ENCODE data around the gene PTMS.

Gene PTMS

GRCh38 chr12:6752167-6752920 lies 13.8 kb upstream of the PTMS start:
- DNase-seq (ENCODE audit: low spot score): peak; percentile 65

DNA sequence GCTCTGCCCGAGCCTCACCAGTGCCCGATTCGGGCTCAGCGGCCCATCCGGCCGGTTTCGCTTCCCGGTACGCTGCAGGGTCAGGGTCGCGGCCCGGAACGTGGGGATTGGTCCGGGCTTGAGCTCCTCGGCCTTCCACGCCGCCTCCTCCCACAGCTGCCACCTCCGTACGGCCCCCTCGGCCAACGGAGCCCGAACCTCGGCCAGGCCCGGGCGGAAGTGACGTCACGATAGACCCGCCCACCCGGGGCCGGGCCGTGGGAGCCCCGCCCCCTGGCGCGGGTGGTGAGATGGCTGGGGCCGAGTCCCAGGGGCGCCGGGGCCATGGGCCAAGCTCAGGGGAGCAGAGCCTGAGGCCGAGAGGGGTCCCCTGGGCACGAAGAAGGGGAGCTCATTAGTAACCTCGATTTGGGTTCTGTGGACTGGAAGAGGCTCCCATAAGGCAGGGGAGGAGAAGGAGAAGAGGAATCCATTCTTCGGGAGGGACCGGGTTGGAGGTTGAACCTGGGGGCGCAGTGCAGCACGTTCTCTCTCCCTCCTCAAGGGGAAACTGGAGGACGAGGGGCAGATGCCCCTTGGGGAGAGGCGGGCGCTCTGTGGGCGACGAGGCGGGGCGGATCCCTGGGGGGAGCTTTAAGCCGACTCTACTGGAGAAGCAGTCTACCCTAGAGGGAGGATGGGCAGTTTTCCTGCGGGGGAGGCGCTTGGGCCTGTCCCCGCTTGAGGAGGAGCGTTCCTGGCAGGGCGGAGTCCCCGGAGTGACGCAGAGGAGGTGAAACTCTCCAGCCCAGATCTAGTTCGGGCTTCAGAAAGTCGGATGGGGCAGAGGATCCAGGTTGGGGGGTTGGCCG lies 13.0 kb upstream of the PTMS start, which contains the start of gene MLF2:
Gene MLF2, minus strand, starts transcription at position 221 of the 851 bp plus-strand sequence. CDS start 807 bp downstream, outside the sequence.
- DNase-seq (ENCODE audit: low spot score): peak; percentile 100

DNA sequence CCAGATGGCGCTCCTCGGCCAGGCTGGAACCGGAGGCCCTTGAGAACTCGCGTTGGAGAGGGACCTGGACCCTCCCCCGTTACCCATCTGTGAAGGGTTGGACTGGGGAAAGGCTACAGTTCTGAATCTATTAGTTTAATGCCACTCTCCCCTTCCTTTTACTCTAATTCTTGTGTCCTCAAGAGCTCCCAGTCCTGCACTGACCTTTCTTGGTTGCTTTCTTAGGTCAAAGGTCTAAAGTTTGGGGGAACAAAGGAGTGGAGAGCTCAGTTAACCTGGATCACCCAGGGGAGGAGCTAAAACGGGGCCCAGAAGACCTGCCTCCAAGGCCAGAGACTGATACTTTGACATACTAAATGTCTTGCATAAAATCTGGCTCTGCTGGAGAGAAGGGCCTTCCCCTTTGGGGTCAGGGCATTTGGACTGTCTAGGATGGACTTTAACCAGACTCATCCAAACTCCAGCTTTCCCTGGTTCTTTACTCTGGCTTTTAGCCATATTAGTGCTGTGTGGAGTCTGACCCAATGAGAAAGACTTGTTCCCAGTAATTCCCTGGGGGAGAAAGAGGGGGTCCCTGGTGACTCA lies 12.3 kb upstream of the PTMS start:
- no peak for DNase-seq (ENCODE audit: low spot score)

- no peak for DNase-seq (ENCODE audit: low spot score)
These were observed 11.8 kb upstream of the PTMS start for GRCh38 chr12:6754411-6754810.

- no peak for DNase-seq (ENCODE audit: low spot score)
These were observed 9.0 kb upstream of the PTMS start for GRCh38 chr12:6757028-6757690.

GRCh38 chr12:6758506-6759095 lies 7.6 kb upstream of the PTMS start:
- no peak for DNase-seq (ENCODE audit: low spot score)

DNA sequence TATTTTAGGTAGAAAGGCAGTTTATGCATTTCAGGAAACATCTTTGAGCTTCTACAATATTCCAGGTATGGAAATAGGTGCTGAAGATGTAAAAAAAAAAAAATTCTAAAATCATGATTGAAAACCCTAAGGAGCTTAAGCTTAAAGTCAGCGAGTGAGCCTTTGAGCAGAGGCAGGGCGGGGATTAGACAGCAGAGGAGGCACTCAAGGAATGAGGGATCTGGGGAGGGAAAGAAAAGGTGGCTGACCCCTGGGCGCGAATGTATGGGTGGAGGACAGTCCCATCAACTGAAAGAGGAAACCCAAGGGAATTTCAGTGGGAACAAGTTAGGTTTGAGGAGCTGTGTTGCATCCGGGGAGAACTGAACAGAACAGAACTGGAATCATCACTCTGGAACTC lies 6.4 kb upstream of the PTMS start:
- DNase-seq (ENCODE audit: low spot score): no peak

DNA sequence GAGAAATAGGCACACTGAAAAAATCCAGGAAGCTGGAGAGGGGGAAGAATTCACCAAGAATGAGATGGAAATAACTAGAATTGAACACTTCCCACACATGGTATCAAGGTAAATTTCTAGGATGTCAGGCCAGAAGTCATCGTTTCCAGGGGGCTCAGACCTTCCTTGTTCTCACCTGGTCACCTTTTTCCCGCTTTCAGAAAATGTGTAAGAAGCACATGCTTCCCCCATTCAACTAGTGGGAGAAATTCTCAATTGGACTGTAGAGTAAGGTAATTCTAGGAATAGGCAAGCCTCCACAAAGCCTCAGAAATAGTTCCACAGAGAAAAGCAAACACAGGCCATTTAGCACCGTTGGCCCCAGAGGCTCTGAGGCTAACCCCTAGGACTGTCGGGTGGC lies 2.8 kb upstream of the PTMS start:
- DNase-seq (ENCODE audit: low spot score): no peak

DNA sequence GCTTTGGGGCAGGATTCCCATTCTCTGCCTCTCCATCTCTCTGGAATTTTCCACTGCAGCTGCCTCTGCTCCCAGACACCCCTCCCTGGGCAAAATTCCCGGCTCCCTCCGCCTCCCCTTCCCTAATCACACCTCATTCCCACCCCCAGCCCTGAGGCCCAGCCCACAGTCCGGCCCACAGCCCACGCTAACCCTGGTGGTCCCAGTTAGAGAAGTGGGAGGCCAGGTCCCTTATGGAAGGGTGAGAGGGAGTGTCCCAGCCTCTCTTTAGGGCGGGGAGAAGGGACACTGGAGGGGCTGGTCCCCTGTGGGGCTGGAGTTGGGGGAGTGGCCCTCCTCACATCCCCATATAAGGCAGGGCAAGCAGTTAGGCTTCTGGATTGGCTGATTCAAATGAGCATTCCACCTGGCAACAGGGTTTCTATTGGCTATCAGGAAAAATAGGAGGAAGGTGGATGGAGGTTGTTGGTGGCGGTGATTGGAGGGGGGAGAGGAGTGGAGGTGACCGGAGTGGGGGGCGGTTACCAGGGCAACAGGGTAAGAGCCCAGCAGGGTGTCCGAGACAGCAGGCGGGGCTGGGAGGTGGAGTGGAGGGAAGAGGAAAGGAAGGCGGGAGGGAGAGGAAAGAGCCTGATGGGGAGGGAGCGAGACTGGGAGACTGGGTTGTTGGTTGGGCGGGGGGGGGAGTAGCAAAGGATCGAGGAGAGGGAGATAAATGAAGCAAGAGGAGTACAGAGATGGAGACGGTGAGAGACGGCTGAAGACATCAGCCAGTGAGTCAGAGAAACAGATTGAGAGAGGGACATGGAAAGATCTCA lies 1.9 kb upstream of the PTMS start:
- peak; percentile 99 for DNase-seq (ENCODE audit: low spot score)

DNA sequence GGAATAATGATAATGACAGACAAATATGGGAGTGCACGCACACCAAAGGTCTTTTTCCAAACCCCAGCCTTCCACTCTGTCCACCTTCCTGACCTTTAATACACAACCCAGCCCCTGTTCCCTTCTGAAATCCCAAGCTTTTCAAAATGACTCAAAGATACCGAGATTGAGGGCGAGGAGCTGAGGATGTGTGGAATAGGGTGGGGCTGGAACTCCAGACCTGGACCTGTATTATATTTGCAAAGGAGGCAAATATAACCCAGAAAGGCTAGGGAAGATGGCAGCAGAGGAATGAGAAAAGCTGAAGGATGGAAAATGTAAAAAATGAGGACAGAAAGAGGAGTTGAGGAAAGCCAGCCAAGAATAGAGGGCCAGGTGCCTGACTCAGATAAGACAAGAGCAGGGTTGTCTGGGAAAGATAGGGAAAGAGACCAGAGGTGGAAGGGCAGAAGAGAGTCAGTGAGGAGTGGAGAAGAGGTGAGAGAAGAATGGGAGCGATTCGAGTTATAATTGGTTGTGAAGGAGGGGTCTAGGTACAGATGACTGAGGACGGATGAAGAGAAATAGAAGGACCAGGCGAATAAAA lies 1.0 kb upstream of the PTMS start:
- no peak for DNase-seq (ENCODE audit: low spot score)

- DNase-seq (ENCODE audit: low spot score): no peak
These were observed 637 bp downstream of the PTMS start for GRCh38 chr12:6766651-6767349.

DNA sequence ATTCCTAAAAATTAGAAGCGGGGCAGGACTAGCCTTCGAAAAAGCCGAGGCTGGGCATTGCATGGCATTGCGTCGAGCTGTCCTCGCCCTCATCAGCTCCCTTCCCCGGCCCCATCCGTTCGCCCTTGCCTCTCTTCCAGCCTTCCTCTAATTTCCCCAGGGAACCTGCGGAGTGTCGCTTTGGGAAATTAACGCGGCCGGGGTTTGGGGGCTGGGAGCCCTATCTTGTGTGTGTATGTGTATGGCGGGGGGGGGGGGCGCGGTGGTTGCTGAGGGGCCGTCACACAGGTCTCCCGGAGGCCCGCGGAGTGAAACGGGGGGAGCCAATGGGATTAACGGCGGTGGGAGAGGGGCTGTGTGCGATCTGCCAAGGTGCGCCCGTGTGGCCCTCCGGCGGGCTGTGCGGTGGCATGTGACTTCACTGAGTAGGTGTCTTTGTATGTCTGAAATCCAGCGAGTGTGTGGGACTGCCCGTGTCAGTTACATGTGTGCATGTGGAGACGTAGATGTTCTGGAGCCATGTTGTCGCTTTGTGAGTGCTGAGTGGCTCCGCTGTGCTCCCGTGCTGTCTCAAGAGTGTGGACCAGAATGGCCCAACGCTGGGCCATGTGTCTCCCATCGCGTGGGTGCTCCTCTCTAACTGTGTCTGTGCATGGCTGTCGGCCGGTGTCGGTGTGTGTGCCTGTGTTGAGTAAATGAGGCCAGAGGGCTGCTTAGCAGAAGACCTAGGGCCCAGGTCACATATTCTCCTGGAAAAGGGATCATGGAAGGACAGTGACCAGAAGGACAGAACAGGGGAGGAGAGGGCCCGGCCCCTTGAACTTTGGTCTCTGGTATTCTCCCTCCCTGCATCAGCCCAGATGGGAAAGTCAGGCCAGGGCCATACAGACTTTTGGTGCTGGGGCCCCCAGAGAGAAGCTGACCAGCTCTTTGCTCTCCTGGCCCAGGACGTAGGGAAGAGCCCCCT lies 1.5 kb downstream of the PTMS start:
- no peak for DNase-seq (ENCODE audit: low spot score)

DNA sequence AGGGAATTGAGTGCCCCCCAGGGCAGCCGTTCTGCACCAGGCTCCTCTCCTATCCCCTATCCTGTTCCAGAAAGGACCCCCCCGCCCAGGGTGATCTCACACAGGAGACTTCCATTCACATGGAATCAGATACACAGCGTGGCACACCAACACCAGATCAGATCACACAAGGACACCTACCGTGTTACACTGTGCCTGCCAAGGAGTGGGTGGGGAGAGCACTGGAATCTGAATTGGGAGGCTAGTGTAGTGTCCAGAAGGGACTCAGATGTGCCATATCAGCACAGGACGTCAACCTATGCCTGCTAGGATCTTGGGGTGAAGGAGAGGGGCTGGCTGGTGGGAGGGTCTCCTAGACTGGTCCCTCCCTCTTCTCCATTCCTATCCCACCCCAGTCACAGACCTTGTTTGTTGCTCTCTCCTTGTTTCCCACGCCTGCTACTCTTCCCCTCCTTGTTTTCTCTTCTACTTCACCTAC lies 2.3 kb downstream of the PTMS start:
- no peak for DNase-seq (ENCODE audit: low spot score)

GRCh38 chr12:6768990-6769389 lies 2.8 kb downstream of the PTMS start:
- no peak for DNase-seq (ENCODE audit: low spot score)

DNA sequence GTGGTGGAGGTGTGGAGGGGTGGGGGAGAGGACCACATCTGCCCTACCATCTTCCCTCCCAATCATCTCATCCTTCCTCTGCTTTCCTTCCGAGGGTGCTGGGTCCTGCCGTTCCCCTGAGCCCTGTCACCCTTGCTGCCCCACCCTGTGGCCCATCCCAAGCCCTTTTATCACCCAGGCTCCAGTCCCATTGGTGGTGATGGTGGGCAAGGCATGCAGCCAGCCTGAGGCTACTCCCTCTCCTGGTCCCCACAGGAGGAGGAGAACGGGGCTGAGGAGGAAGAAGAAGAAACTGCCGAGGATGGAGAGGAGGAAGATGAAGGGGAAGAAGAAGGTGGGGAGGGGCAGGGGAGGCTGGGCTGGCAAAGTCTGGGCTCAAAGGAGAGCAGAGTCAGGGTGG lies 3.5 kb downstream of the PTMS start:
- no peak for DNase-seq (ENCODE audit: low spot score)

GRCh38 chr12:6770094-6770493 lies 3.9 kb downstream of the PTMS start:
- DNase-seq (ENCODE audit: low spot score): no peak

- no peak for DNase-seq (ENCODE audit: low spot score)
These were observed 4.4 kb downstream of the PTMS start for GRCh38 chr12:6770600-6770999.

GRCh38 chr12:6771091-6771495 lies 4.9 kb downstream of the PTMS start:
- no peak for DNase-seq (ENCODE audit: low spot score)
